WI38 (cell line): Measurements from ENCODE around the gene CLSTN2.

Experiments
- H3K4me3 ChIP-seq: 2 replicates; pipeline ENCODE4 v1.5.1; 2011; ENCODE audit warnings: low read depth, mild to moderate bottlenecking, control low read depth, low read length
- TF ChIP-seq, protein P1 (sequence below): IDR thresholded peaks from 2 replicates; pipeline ENCODE4 v1.5.1; 2012; ENCODE audit warnings: low read depth, mild to moderate bottlenecking, control low read depth, low read length

CLSTN2 gene

DNA sequence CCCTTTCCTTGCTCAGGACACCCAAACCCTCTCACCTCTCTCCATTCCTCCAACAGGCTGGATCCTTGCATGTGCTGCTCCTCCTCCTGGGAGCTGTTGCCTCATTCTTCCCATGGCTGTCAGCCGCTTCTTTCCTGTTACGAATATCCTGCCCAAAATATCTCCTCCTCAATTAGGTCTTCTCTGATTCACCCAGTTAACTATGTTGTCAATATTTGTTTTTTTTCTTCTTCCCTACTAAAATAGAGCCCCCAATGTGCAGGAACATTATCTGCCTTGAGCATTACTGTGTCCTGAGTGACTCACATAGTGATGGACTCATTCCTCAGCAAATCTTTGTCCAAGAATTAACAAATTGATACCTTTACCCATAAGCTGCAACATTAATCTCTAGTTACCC is 357.2 kb downstream of the CLSTN2 start:
- TF ChIP-seq, protein P1, sequence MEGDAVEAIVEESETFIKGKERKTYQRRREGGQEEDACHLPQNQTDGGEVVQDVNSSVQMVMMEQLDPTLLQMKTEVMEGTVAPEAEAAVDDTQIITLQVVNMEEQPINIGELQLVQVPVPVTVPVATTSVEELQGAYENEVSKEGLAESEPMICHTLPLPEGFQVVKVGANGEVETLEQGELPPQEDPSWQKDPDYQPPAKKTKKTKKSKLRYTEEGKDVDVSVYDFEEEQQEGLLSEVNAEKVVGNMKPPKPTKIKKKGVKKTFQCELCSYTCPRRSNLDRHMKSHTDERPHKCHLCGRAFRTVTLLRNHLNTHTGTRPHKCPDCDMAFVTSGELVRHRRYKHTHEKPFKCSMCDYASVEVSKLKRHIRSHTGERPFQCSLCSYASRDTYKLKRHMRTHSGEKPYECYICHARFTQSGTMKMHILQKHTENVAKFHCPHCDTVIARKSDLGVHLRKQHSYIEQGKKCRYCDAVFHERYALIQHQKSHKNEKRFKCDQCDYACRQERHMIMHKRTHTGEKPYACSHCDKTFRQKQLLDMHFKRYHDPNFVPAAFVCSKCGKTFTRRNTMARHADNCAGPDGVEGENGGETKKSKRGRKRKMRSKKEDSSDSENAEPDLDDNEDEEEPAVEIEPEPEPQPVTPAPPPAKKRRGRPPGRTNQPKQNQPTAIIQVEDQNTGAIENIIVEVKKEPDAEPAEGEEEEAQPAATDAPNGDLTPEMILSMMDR, result no peak
- H3K4me3 ChIP-seq, result no peak overlapping the region

DNA sequence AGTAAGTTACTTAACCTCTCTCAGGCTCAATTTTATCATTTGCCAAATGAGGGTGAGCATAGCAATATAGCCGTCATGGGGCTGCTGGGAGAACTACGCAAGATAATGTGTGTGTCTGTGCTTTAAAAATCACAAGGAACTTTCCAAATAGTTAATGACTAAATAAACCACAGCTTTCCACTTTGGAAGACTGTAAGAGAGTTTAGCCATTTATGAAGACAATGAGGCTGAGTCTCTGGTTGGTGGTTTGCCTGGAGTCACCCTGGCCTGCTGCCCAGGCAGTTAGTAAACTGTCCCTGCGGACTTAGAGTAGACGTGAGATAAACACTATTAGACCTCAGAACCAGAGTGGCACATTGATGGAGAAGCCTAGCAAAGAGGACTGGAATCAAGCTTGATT is 357.7 kb downstream of the CLSTN2 start:
- TF ChIP-seq, protein P1, result no peak
- no peak overlapping the region for H3K4me3 ChIP-seq

DNA sequence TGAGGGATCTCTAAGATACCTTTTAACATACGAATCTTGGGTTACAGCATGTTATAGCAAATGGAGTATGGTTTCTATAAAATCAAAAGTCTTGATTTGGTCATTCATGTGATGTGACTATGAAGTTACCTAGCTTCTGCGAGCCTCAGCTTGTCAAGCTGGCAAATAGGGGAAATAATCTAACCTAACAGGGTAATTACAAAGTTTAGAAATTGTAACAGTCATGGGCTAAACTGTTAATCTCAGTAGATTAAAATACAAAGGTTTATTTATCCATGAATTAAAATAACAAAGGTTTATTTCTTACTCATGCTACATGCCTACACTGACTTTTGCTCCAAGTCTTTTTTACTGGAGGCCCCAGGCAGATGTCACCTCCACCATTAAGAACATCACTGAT is 359.1 kb downstream of the CLSTN2 start:
- no peak overlapping the region for H3K4me3 ChIP-seq
- TF ChIP-seq, protein P1, result no peak

DNA sequence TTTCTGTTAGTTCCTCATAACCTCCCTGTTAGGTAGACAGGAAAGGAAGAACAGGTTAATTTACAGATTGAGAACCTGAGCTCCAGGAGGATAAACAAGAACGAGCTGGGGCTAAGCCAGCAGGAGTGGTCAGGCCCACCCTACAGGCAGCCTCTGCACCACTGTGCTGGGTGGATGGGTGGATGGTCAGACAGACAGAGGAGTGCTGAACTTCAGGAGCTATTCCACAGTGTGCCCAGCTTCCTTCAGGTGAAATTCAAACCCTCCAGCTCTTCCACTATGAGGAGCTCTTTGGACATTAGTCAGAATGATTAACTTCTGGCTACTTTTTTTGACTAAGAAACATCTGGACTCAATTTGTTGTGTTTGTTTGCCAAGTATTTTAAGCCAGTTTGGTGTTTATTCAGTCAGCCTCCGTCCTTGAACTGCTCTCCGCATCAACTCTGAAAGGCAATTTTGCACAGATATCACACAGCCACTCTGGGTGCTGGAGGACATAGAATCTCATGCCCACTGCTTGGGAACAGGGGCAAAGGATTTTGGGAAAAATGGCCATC is 361.9 kb downstream of the CLSTN2 start:
- H3K4me3 ChIP-seq, result no peak overlapping the region
- TF ChIP-seq, protein P1, result no peak

DNA sequence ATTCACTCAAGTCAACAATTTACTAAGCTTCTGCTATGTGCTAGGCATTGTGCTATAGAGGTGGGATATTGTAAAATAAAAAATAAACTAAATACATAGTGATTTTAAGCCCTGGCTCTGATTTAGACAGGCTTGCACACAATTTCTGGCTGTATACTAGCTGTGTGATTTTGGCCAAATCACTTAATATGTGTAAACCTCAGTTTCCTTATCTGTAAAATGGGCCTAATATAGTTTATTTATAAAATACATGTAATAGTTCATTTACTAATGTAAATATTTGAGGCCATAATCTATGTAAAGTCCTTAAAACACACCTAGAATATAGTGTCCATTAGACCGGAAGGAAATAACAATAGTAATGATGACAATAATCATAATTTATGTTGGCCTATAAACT is 363.1 kb downstream of the CLSTN2 start:
- H3K4me3 ChIP-seq, result no peak overlapping the region
- TF ChIP-seq, protein P1, result no peak

DNA sequence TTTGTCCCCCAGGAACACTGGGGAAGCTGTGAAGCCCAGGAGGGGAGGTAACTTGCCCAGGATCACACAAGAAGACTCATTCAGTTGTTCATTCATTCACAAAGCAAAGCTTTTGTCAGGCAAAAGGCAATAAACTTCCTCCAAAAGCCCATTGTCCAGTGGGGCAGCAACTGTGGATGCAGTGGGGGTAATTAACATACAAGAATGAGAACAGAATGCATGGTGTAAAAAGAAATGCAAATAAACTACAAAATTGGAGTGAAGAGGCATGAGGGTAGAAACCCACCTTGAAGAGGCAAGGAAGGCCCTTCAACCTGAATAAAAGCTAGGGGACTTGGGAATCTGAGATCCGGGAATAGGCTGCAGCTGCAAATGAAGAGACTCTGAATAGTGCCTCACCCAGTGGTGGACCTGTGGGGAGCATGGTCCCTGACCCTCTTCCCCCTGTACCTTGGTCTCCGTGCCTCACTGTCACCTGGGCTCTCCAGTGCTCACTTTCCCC is 363.6 kb downstream of the CLSTN2 start:
- TF ChIP-seq, protein P1, result no peak
- H3K4me3 ChIP-seq, result no peak overlapping the region

DNA sequence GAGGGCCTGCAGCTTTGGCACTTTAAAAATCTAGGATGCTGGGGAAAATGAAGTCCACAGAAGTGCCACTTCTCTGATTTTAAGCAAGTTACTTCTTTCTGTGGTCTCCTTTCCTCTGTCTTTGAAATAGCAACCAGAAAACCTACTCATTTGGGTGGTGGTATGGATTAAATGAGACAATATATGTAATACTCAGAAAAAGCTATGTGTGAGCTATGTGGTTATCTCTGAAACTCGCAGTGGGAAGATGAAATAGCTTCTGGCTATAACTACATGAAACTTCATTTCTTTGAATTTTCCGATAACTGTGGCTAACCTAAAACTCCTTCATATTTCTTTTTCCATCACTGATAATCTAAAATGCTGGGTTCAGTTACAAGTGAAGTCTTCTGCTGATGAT is 368.9 kb downstream of the CLSTN2 start:
- no peak overlapping the region for H3K4me3 ChIP-seq
- TF ChIP-seq, protein P1, result no peak
